NCI-H128 (cell line): Measurements from ENCODE around the gene LCE3A.
"Not testable (repeated sequence)": the region's sequence is repeated elsewhere in the genome, so short reads cannot be mapped to it uniquely, and the experiment has no call there.

Source experiments
- DNase-seq: peaks from one replicate; lab custom pipeline; 2025; ENCODE audit not compliant: unreplicated experiment; lab: John Stamatoyannopoulos, UW

The LCE3A gene, protein sequence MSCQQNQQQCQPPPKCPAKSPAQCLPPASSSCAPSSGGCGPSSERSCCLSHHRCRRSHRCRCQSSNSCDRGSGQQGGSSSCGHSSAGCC

DNA sequence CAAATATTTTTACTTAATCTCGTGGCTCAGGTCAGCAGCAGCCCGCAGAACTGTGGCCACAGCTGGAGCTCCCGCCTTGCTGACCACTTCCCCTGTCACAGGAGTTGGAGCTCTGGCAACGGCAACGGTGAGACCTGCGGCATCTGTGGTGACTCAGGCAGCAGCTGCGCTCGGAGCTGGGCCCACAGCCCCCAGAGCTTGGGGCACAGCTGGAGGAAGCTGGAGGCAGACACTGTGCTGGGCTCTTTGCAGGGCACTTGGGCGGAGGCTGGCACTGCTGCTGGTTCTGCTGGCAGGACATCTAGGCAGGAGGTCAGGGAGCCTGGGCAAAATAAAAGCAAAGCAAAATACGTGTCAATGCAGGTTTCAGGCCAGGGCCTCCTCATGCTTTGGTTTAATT, at the start of gene LCE3A:
Gene LCE3A (minus strand): TSS at position 301 of the 400 bp plus-strand sequence. CDS start 0 bp downstream, at position 301.
- no peak for DNase-seq

DNA sequence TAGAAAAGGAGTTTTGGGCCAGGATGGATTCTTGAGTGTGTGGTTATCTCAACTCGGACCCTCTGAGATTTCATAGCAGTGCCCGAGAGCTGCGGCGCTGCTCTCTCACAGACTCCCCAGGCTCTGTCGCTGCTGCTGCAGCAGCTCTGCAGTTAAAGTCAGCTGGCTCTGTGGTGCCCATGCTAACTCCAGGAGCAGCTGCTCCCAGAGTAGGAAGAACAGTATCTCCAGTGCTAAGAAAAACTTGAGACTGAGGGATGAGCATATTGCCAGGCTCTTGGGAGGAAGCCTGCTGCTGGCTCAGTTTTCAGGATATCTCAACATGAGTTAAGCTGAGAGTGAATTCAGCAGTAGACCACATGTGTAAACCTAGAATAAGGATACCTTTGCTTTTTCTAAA, 44.7 kb upstream of the LCE3A start:
- DNase-seq, result no peak

DNA sequence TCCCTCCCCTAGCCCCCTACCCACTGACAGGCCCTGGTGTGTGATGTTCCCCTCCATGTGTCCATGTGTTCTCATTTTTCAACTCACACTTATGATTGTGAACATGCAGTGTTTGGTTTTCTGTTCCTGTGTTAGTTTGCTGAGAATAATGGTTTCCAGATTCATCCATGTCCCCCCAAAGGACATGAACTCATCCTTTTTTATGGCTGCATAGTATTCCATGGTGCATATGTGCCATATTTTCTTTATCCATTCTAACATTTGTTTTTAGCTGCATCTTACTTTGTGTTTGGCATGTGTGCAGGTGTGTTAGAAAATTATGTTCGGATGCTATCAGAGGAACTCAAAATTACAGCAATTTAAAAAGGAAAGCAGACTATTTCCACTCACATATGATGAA, 43.3 kb upstream of the LCE3A start:
- not testable (repeated sequence) for DNase-seq

DNA sequence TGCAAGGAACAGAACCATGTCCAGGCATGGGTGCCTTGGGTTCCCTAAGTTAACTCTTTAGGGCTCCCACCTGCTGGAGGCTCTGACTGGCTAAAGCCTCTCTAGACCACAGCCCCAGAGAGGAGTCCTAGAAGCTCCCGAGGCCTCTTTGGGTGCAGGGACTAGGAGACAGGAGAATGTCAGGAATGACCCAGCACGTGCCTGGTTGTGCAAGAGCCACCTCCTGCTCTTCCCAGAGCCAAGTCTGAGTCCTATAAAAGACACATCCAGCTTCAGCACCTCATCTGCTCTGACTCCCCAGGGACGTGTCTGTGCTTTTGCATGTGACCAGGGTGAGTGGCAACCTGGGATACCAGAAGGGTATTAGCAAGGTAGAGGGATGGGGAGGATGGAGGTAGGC, 40.2 kb upstream of the LCE3A start, which contains the start of gene LCE2D:
Gene LCE2D (plus strand): TSS at position 283 of the 400 bp plus-strand sequence. CDS start 726 bp downstream, outside the sequence.
- DNase-seq, result no peak

DNA sequence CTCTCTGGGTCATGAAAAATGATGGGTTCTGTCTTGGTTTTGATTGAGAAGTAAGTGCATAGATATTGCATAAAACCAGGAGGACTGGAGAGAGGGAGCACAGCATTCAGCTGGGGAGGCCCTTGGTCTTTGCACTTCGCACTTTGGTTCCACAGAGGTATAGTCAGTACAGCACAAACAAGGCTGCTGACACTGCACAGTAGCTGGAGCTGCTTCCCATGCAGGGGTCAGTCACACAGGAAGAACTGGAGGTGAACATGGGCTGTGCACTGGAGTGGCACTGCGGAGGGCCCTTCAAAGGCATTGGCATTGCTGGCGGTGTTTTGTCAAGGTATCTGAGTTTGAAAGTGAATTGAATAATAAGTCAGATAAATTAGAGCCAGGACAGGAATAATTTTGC, 35.7 kb upstream of the LCE3A start:
- no peak for DNase-seq

DNA sequence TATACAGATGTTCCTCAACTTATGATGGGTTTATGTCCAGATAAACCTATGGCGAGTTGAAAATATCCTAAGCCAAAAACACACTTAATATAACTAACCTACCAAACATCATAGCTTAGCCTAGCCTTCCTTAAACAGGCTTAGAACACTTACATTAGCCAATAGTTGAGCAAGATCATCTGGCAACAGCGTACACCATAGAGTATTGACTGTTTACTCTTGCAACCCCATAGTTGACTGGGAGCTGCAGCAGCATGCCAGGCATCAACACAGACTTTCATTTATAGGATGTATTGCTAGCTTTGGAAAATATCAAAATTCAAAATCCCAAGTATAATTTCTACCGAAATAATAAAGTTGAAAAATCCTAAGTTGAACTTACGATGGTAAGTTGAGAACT, 34.8 kb upstream of the LCE3A start:
- DNase-seq, result no peak

DNA sequence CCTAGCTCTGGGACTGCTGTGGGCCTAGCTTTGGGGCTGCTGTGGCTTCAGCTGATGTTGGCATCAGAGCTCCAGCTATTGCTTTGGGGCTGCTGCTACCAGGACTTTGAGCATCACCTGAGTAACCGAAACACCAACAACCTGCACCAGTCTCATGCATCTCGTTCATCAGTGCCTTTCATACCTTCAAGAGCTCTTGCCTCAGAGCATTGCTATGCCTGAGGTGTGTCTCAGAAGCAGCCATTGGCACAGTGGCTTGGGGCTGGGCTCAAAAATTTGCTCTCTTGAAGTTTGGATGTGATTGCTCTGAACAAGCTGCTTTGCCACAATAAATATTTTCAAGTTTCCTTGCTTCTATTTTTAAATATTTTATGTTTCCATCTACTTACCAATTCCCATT, 33.6 kb upstream of the LCE3A start:
- DNase-seq, result no peak

DNA sequence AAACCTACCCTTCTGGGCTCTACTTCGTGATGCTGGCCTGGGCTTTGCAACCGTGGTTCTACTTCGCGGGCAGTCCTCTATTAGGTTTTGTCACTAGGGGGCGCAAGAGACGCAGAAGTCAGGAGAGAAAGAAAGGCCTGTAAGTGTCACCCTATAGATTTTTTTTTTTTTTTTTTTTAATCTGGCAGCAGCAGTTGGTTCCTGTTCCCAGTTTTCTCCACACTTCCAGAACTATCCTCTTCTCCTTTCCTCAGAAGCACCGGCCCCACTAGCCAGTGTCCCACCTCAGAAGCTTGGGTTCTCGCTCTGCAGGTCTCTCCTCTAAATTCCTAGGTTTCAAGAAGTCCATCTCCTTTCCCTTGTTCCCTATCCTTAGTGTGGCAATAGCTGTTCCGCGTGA, 31.2 kb upstream of the LCE3A start:
- DNase-seq, result no peak

DNA sequence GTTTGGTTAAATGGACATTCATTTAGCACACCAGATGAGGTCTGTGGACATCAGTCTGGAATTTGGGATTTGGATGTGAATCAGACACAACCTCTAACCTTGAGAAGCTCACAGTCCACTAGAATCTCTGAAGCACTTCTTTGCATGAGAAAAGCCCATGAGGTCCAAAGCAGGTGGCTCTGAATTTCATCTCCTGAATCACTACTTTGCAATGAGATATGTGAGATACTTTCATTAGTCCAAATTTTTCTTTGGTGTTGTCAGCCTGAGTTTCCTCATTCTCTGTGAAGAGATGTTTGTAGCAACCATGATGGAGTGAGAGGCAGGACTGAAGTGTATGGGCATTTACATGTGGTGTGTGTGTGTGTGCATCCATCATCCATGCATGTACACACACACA, 23.8 kb upstream of the LCE3A start:
- no peak for DNase-seq

DNA sequence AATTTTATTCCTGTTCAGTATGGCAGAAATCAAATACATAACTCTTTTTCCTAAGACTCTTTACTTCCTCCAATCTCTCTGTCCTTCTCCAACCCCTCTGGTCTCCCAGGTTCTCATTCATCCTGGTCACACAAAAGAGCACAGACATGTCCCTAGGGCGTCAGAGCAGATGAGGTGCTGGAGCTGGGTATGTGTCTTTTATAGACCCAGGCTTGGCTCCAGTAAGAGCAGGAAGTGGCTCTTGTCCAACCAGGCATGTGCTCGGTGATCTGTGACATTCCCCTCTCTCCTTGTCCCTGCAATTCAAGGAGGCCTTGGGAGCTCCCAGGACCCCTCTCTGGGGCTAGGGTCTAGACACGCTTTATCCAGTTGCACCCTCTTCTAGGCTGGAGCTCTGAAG, 22.2 kb upstream of the LCE3A start:
- no peak for DNase-seq

DNA sequence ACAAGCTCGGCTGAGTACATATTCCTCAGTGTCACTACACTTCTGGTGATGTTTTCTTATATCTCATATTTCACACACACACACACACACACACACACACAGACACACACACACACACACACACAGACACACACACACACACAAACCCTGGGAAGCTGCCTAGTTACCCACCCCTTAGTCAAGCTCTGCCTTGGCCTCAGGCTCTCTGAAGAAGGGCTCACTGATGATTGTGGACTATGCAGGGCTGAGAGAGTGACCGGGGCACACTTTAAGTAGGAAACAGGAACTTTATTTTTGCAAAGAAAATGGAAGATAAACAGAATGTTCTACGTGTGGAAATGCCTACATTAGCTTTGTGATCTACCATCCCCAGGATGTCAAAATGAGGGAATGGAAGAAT, 21.0 kb upstream of the LCE3A start:
- no peak for DNase-seq

DNA sequence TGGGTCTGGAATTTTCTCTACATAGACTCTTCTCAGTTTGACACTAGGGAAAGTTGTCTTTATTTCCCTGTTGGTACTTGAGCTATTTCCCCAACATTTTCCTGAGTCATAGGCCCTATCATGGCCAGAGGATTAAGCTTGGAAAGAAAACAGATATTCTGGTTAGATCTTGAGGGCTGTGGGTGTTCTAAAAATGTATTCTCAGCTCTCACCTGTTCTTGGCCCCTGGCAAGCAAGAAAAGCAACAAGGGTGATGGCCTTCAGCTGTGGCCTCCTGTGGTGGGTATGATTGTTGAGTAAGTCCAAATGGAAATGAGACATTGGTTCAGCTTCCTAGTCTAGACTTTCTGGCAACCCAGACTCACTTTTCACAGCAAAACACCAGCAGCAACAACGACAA, 17.4 kb upstream of the LCE3A start:
- DNase-seq, result no peak

DNA sequence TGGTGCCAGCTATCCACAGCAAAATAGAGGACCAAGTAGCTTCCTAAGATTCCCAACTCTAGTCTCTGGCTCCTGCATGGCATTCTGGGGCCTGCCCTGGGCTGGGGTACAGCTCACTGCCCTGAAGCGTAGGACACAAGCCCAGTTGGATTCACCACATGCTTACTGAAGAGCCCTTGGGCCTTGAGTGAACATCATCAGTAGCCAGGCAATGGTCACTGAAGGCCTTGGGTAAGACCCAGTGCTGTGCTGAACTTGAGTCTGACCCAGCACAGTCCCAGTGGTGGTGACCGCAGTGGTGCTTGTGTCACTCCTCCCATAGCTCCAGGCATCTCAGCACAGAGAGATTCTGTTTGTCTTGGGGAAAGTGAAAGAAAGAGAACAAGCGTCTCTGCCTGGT, 7.7 kb upstream of the LCE3A start:
- DNase-seq, result no peak

DNA sequence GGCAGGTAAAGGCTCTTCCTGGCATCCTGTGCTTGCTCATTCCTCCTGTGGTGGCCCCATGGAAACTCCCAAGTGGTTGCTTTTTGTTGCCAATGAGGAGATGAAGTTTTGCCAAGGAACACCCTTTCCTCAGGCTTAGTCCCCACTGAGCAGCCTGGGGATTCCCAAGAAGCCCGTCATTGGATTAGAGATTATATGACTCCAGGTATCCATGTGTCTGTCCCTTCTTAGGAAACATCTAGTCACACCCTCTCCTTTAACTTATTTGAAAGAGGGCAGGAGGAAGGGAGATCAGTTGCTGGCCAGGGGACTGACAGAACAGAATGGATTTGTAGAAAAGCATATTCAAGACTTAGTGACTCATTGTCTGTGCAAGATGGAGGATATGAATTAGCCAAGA, 3.8 kb upstream of the LCE3A start:
- no peak for DNase-seq

DNA sequence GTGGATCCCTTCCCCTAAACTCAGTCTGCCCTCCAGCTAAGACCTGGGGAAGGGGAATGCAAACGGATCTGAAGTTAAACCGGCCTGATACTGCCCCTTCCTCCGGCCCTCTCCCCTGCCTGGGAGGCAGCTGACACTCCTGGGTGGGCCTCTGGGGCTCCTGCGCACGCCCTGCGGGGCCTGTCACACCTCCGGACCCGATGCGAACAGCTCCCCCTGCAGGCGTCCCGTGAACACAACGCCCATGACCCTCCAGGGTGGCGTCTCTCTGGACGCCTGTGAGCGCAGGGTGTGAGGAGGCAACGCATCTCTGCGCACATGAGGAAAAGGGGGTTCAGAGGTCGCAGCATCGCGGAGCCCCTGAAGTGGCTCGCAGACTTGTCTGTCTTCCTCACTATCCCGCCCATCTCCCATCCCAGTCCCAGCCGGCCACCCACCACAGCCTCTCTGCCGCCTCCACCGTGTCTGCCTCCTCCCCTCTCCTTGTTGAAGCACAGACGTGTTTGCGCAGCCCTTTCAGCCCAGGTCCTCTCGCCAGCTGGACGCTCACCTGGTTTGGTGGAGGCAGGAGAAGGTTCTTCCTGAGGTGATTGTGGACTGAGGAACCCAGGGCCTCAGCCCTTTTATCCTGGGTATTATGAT, 421 bp upstream of the LCE3A start:
- no peak for DNase-seq

DNA sequence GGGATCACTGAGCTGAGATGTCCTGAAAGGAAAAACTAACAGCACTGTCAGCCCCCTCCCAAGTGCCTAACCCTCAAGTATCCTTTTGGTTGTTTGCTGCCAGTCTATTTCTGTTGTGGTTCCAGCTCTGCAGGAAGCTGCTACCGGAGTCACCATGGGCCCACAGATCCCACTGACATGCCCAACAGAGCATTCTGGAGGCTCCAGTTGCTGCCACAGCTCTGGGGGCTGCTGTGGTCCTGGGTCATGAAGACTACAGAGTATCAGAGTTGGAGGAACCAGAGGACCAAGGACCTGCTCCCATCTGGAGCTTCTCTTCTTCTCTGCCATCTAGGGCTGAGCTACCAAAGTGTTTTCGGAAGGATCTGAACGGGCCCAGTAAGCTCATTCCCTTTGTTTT, 910 bp downstream of the LCE3A start:
- no peak for DNase-seq

DNA sequence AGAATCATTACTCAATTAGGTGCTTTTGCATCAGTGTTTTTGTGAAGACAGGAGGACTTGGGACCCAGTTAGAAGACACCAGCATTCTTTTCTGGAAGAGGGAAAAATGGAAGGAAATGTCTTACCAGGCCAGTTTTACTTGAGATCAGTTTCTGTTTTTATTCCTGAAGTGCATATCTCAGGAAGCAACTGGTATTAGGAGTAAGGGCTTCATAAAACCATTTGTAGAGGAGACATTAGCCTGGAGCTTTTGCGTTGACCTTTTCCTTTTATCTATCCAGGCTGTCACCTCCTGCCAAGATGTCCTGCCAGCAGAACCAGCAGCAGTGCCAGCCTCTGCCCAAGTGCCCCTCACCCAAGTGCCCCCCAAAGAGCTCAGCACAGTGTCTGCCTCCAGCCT, 9.4 kb downstream of the LCE3A start, which contains the start of gene LCE3B:
Gene LCE3B (plus strand): TSS at position 301 of the 400 bp plus-strand sequence. CDS start 0 bp downstream, at position 301.
- no peak for DNase-seq

DNA sequence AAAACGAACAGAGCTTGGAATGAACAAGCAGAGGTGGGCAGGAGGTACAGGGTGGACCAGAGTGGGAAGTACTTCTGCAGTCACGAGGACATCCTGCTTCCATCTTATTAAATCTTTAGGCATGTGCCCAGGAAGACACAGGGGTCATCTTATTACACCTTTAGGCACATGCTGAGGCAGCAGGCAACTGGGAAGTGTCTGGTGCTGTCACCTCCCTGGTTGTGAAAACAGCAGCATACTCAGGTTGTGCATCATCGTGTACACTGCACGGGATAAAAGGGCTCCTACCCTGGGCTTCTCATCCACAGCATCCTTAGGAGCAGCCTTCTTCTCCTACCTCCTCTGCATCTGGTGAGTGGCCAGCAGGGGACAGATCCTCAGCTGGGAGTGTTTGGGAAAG, 23.0 kb downstream of the LCE3A start, which contains the start of gene LCE3C:
Gene LCE3C (plus strand): TSS at position 301 of the 400 bp plus-strand sequence. CDS start 498 bp downstream, outside the sequence.
- no peak for DNase-seq

DNA sequence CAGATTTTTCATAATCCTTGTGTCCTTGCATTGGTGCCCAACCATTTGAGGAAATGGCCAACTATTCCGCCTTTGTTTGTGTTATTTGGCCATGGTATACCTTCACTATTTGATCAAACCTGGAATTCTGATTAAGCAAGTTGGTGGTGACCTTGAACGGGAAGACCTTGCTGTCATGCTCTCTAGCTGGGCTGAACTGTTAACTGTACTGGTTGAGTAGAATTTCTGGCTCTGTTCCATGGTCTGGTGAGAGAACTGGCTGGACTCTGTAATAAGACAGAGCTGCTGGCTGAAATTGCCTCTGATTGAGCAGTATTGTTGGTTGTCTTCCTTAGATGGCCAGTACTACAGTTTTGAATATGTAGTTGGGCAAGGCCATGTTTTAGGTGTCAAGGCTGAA, 25.9 kb downstream of the LCE3A start:
- DNase-seq, result no peak

DNA sequence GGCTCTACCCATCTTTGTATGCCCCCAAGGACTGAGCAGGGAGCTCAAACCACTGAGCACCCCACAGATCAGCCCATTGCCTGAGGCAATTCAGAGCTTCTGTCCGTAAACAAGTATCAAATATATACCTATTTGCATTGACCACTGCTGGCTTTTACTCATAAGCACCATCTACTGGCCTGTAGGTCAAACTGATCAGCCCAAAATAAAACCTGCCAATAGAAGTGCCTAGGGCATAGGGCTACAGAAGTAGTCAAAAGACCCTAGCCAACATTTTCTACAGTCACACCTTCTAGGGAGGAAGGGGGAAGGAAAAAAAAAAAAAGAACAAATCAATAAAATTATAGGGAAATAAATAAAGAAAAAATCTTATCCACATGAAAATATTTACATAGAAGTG, 37.3 kb downstream of the LCE3A start:
- DNase-seq, result no peak

DNA sequence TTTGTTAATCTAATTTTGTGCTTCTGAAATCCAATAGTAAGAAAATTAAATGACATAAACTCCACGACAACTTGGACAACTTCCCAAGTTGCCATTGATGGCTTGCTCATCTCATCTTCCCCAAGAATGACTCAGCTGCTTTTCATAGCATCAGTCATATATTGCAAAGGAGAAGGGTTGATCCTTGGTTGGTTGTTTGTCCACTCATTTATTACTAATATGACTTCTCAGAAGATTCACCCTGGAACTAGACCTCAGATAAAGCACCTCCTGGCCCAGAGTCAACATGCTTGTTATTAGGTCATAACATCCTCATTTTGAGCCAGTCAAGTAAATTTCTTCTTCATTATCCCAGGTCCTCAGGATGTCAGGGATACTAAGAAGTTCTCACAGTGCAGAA, 40.3 kb downstream of the LCE3A start:
- no peak for DNase-seq

DNA sequence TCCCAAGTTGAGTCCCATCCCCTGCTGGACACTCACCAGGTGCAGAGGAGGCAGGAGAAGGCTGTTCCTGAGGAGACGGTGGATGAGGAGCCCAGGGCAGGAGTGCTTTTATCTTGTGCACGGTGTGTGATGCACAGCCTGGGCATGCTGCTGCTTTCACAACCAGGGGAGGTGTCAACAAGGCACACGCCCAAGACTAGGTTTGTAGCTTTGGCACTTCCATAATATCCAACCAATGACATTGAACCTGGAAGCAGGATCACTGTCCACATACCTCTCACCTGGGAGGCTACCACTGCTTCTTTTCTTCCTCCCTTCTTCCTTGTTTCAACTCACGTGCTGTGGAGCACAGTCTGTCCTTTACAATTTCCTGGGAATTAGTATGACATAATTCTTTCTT, 42.5 kb downstream of the LCE3A start, which contains the start of gene LCE3D:
Gene LCE3D (minus strand): TSS at position 84 of the 400 bp plus-strand sequence. CDS start 580 bp downstream, outside the sequence.
- no peak for DNase-seq

DNA sequence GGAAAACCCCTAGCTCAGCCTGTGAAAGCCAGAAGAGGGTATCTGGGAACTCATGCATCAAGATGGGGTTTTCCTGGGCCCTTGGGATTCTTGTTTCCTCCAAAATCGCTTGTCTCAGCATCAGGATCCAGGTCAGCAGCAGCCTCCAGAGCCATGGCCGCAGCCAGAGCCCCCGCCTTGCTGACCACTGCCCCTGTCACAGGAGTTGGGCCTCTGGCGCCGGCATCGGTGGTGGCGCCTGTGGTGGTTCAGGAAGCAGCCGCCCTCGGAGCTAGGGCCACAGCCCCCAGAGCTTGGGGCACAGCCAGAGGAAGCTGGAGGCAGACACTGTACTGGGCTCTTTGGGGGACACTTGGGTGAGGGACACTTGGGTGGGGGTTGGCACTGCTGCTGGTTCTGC, 43.4 kb downstream of the LCE3A start:
- DNase-seq, result not testable (repeated sequence)
